GM13976 (cell line): Measurements from ENCODE around the gene ITPR1.

Experiments used
- DNase-seq: peaks from one replicate; pipeline ENCODE4 v3.0.0; 2012; ENCODE audit warnings: low spot score
- CTCF ChIP-seq: IDR thresholded peaks from 2 replicates; pipeline ENCODE4 v1.5.1; 2012; ENCODE audit warnings: borderline replicate concordance, mild to moderate bottlenecking; ENCODE audit not compliant: insufficient read depth; ENCODE audit errors: extremely low read depth, missing control alignments, control extremely low read depth
- in situ Hi-C: fragments of 300-500 bp; cut with MboI; formaldehyde crosslinking; loops from one replicate; pipeline ENCODE4 v1.12.0; 2022; ENCODE audit warnings: low sequenced_read_pairs, mixed read lengths, inconsistent platforms; ENCODE audit not compliant: unreplicated experiment

Gene ITPR1

GRCh38 chr3:4736284-4736861 is 243.2 kb downstream of the ITPR1 start:
- no peak for DNase-seq
- no peak for TF ChIP-seq CTCF
- in situ Hi-C loops: no loop called here

GRCh38 chr3:4738737-4739274 is 245.7 kb downstream of the ITPR1 start:
- TF ChIP-seq CTCF: no peak

GRCh38 chr3:4739289-4740236 is 246.4 kb downstream of the ITPR1 start:
- no peak for DNase-seq
- TF ChIP-seq CTCF: no peak
- in situ Hi-C loops: no loop called here

More at GRCh38 chr3:4738737-4739274, 245.7 kb downstream of the ITPR1 start:
- in situ Hi-C loops: no loop called here
- DNase-seq: no peak

- DNase-seq: no peak
- in situ Hi-C loops: no loop called here
- no peak for TF ChIP-seq CTCF
These were observed 247.4 kb downstream of the ITPR1 start for GRCh38 chr3:4740397-4741105.

GRCh38 chr3:4741106-4741403 is 247.9 kb downstream of the ITPR1 start:
- in situ Hi-C loops: no loop called here
- no peak for TF ChIP-seq CTCF

GRCh38 chr3:4741404-4742307 is 248.5 kb downstream of the ITPR1 start:
- no peak for DNase-seq
- no peak for TF ChIP-seq CTCF
- in situ Hi-C loops: no loop called here

More at GRCh38 chr3:4741106-4741403, 247.9 kb downstream of the ITPR1 start:
- DNase-seq: no peak
